Right atrium auricular region (tissue), 2 donors: ENCODE data around the gene ZSCAN26. TPM values are rescaled to one million over a fixed set of nuclear protein-coding genes. Genes with fewer than 3 reads are reported as not detected.
"Not testable (repeated sequence)": the region's sequence is repeated elsewhere in the genome, so short reads cannot be mapped to it uniquely, and the experiment has no call there.

Experiments
- DNase-seq: peaks from one replicate; pipeline ENCODE4 v3.0.0-alpha.2; 2019; ENCODE audit warnings: low spot score
- H3K27ac ChIP-seq, 2 donors: fragments of 200-600 bp; sonication (generic); 1 replicate in 1 of 2; 2 replicates in 1 of 2; pipeline ENCODE4 v1.5.1; 2016 to 2019
- H3K27me3 ChIP-seq, 2 donors: fragments of 200-600 bp; sonication (generic); one replicate each; pipeline versions ENCODE4 v1.5.1 to v1.6.0; 2017 to 2019
- H3K36me3 ChIP-seq: fragments of 200-600 bp; sonication (generic); one replicate; pipeline ENCODE4 v1.5.1; 2016
- H3K4me1 ChIP-seq, 2 donors: fragments of 200-600 bp; sonication (generic); one replicate each; pipeline versions ENCODE4 v1.5.1 to v1.6.0; 2017 to 2019
- H3K4me3 ChIP-seq, 2 donors: fragments of 200-600 bp; sonication (generic); 1 replicate in 1 of 2; 2 replicates in 1 of 2; pipeline ENCODE4 v1.5.1; 2017 to 2019; ENCODE audit warnings: mild to moderate bottlenecking in 1 of 2, moderate library complexity in 1 of 2
- H3K9me3 ChIP-seq, 2 donors: fragments of 200-600 bp; sonication (generic); one replicate each; pipeline ENCODE4 v1.5.1; 2019
- CTCF ChIP-seq, 2 donors: fragments of 200-600 bp; sonication (generic); IDR thresholded peaks; one replicate each; pipeline ENCODE4 v1.5.1; 2019; ENCODE audit warnings: antibody characterized with exemption in 2 of 2
- total RNA-seq, 2 donors: library from RNA; depleted of rRNA; stranded (reverse); fragments of >200 nt; gene quantifications; one replicate each; pipeline ENCODE4 v1.1.0, GENCODE V29; 2016

Gene ZSCAN26
- total RNA-seq, 2 donors from 2014 or later, result 11.2 to 13.3 TPM

- TF ChIP-seq CTCF (IDR thresholded peaks at IDR 0.05), result no peak
- no peak for DNase-seq
- no peaks in the 10 kb centered on the region for H3K36me3 ChIP-seq
- no peak overlapping the region for H3K27ac ChIP-seq
- H3K4me3 ChIP-seq, result no peak overlapping the region
- no peaks in the 10 kb centered on the region for H3K4me1 ChIP-seq
- no peaks in the 10 kb centered on the region for H3K27me3 ChIP-seq
- no peaks in the 10 kb centered on the region for H3K9me3 ChIP-seq
Measured at GRCh38 chr6:28312939-28313338, 46.0 kb downstream of the ZSCAN26 start.

- Histone ChIP-seq H3K4me1 (no peaks in the 10 kb centered on the region), H3K9me3 (peaks cover 0 to 3% of the 10 kb centered on the region in 2 donors)
- no peak for TF ChIP-seq CTCF (IDR thresholded peaks at IDR 0.05)
Measured at GRCh38 chr6:28315628-28316027, 48.7 kb downstream of the ZSCAN26 start.

GRCh38 chr6:28317866-28318265 lies 50.9 kb downstream of the ZSCAN26 start:
- H3K9me3 ChIP-seq, H3K27ac ChIP-seq, H3K36me3 ChIP-seq, H3K27me3 ChIP-seq, H3K4me1 ChIP-seq, DNase-seq, H3K4me3 ChIP-seq: not testable (repeated sequence)

More at GRCh38 chr6:28315628-28316027, 48.7 kb downstream of the ZSCAN26 start:
- Histone ChIP-seq H3K4me3 (no peak overlapping the region), H3K27me3 (no peaks in the 10 kb centered on the region), H3K27ac (no peak overlapping the region), H3K36me3 (no peaks in the 10 kb centered on the region)
- no peak for DNase-seq

- peaks cover 35% of the 10 kb centered on the region for H3K36me3 ChIP-seq
- no peak overlapping the region for H3K27ac ChIP-seq
- no peaks in the 10 kb centered on the region for H3K27me3 ChIP-seq
- no peak overlapping the region for H3K4me3 ChIP-seq
- H3K9me3 ChIP-seq, result peaks cover 14 to 48% of the 10 kb centered on the region in 2 donors
- H3K4me1 ChIP-seq, result no peaks in the 10 kb centered on the region
- no peak for DNase-seq
- TF ChIP-seq CTCF (IDR thresholded peaks at IDR 0.05), result no peak
Measured at GRCh38 chr6:28322661-28323060, 55.7 kb downstream of the ZSCAN26 start.

GRCh38 chr6:28323813-28324424 lies 57.0 kb downstream of the ZSCAN26 start:
- Histone ChIP-seq H3K27me3 (no peaks in the 10 kb centered on the region), H3K4me1 (no peaks in the 10 kb centered on the region), H3K4me3 (no peak overlapping the region), H3K36me3 (peaks cover 37% of the 10 kb centered on the region), H3K27ac (no peak overlapping the region), H3K9me3 (peaks cover 14 to 56% of the 10 kb centered on the region in 2 donors)
- no peak for TF ChIP-seq CTCF (IDR thresholded peaks at IDR 0.05)
- DNase-seq, result no peak

- peaks cover 14 to 46% of the 10 kb centered on the region in 2 donors for H3K9me3 ChIP-seq
- peaks cover 42% of the 10 kb centered on the region for H3K36me3 ChIP-seq
- H3K27ac ChIP-seq, result no peak overlapping the region
- H3K4me3 ChIP-seq, result no peak overlapping the region
- no peaks in the 10 kb centered on the region for H3K4me1 ChIP-seq
- no peak for TF ChIP-seq CTCF (IDR thresholded peaks at IDR 0.05)
- H3K27me3 ChIP-seq, result no peaks in the 10 kb centered on the region
- DNase-seq, result no peak
Measured at GRCh38 chr6:28326371-28326948, 59.5 kb downstream of the ZSCAN26 start.

Other genes with a start within 250 kb of the ZSCAN26 start
- gene ZNF165, start 186.6 kb upstream of the ZSCAN26 start, total RNA-seq, result 1 to 10 TPM in 1 of 2 donors, under 1 TPM in 1; 0.47 to 1.1 TPM
- 1 to 10 TPM; 1.2 to 3.1 TPM for gene ZSCAN16, start 142.5 kb upstream of the ZSCAN26 start, total RNA-seq
- 10 to 100 TPM; 10.4 to 13.1 TPM for gene ZKSCAN8, start 125.3 kb upstream of the ZSCAN26 start, total RNA-seq
- gene ZSCAN9, start 41.9 kb upstream of the ZSCAN26 start, total RNA-seq, result 10 to 100 TPM in 1 of 2 donors, 1 to 10 TPM in 1; 5.8 to 10.1 TPM
- gene ZKSCAN4, start 14.9 kb upstream of the ZSCAN26 start, total RNA-seq, result 1 to 10 TPM; 1.8 to 2.0 TPM
- gene NKAPL, start 7.8 kb upstream of the ZSCAN26 start, total RNA-seq, result 1 to 10 TPM; 3.1 to 5.1 TPM
- 1 to 10 TPM; 1.8 to 4.1 TPM for gene PGBD1, start 14.4 kb downstream of the ZSCAN26 start, total RNA-seq
- 10 to 100 TPM in 1 of 2 donors, 1 to 10 TPM in 1; 9.9 to 14.5 TPM for gene ZSCAN31, start 69.0 kb downstream of the ZSCAN26 start, total RNA-seq
- gene ZKSCAN3, start 82.8 kb downstream of the ZSCAN26 start, total RNA-seq, result 1 to 10 TPM; 2.3 to 3.7 TPM
- gene ZSCAN12, start 132.6 kb downstream of the ZSCAN26 start, total RNA-seq, result 1 to 10 TPM; 2.1 to 3.4 TPM
- gene ZSCAN23, start 176.3 kb downstream of the ZSCAN26 start, total RNA-seq, result under 1 TPM; 0.59 to 0.79 TPM
- not detected for gene GPX6, start 248.7 kb downstream of the ZSCAN26 start, total RNA-seq